Heart right ventricle (tissue), 16 donors: ENCODE results near the gene RTL9. TPM values are rescaled to one million over a fixed set of nuclear protein-coding genes. Genes with fewer than 3 reads are reported as not detected.
A peak's percentile ranks its signal among the peaks of the same experiment; 100 is the strongest.
"Not testable (repeated sequence)": the region's sequence is repeated elsewhere in the genome, so short reads cannot be mapped to it uniquely, and the experiment has no call there.

Experiments
- ATAC-seq, 8 donors: fragments of 200-7000 bp; cut with Tn5 transposase; one replicate each; pipeline ENCODE4 v1.9.1; 2020; ENCODE audit warnings: mild to moderate bottlenecking in 8 of 8, moderate library complexity in 8 of 8, moderate number of reproducible peaks in 1 of 8
- DNase-seq, 2 donors: peaks; one replicate each; pipeline ENCODE4 v3.0.0-alpha.2; 2020
- H3K27ac ChIP-seq, 10 donors: fragments of 200-600 bp; sonication (generic) in 2 of 10; one replicate each; pipeline versions ENCODE4 v1.5.0 to v1.8.0; 2020 to 2022; ENCODE audit warnings: mild to moderate bottlenecking in 3 of 10
- H3K27me3 ChIP-seq, 7 donors: fragments of 200-600 bp; one replicate each; pipeline ENCODE4 v1.8.0; 2021 to 2022; ENCODE audit warnings: mild to moderate bottlenecking in 2 of 7
- H3K36me3 ChIP-seq, 9 donors: fragments of 200-600 bp; sonication (generic) in 1 of 9; one replicate each; pipeline versions ENCODE4 v1.5.0 to v1.8.0; 2020 to 2022; ENCODE audit warnings: mild to moderate bottlenecking in 2 of 9
- H3K4me1 ChIP-seq, 9 donors: fragments of 200-600 bp; sonication (generic) in 1 of 9; one replicate each; pipeline versions ENCODE4 v1.5.0 to v1.8.0; 2020 to 2022; ENCODE audit warnings: mild to moderate bottlenecking in 4 of 9
- H3K4me3 ChIP-seq, 10 donors: fragments of 200-600 bp; sonication (generic) in 2 of 10; one replicate each; pipeline versions ENCODE4 v1.5.0 to v1.8.0; 2020 to 2022; ENCODE audit warnings: mild to moderate bottlenecking in 7 of 10, moderate library complexity in 2 of 10
- H3K9me3 ChIP-seq, 11 donors: fragments of 200-600 bp in 10 of 11; sonication (generic) in 2 of 11; one replicate each; pipeline versions ENCODE4 v1.5.0 to v1.8.0; 2013 to 2022; ENCODE audit warnings: mild to moderate bottlenecking in 2 of 11, control low read depth in 1 of 11, moderate library complexity in 1 of 11
- CTCF ChIP-seq, 9 donors: fragments of 200-600 bp; sonication (generic) in 2 of 9; IDR thresholded peaks; one replicate each; pipeline versions ENCODE4 v1.5.0 to v1.8.0; 2021 to 2022; ENCODE audit warnings: antibody characterized with exemption in 9 of 9, mild to moderate bottlenecking in 5 of 9, moderate library complexity in 1 of 9
- WGBS, 2 donors: extraction: QIAGEN DNeasy Blood & Tissue Kit; methylation state at CpG; one replicate each; pipeline ENCODE4 v1.1.7; 2013; ENCODE audit warnings: inconsistent platforms in 1 of 2; 5-methylcytosine and 5-hydroxymethylcytosine counted together
- intact Hi-C, 10 donors: fragments of 100-400 bp; cut with DNase I; formaldehyde crosslinking; loops; one replicate each; pipeline versions ENCODE4 v1.11.1 to v1.14.2; 2022
- polyA plus RNA-seq, 2 donors: library from polyadenylated mRNA; stranded (reverse); fragments of 200-250 nt; gene quantifications; one replicate each; pipeline ENCODE4 v1.2.3, GENCODE V29; 2013
- total RNA-seq, 10 donors: library from RNA; stranded (reverse); fragmentation: NEBNext Ultra II Directional in 3 of 10; extraction: Animal tissue kit (Norgen Biotek cat#: 25700) in 3 of 10; gene quantifications; one replicate each; pipeline versions ENCODE4 v1.2.1 to v1.2.4, GENCODE V29; 2021 to 2023
- donor health status: Arrhythmogenic right ventricular cardiomyopathy.
- donor health status: ischemic (EF 13 %, LVEDD 7.1; RV severe dilation, severe dysfunction).
- donor health status: healthy with polysubstance abuse.
- donor health status: DM: no; HTN: yes; CAD: no.
- donor health status: DM: no; HTN: no; CAD: no.
- donor health status: ischemic (EF 25% LVEDD 6.9; RV normal size, moderate dysfunction).
- donor health status: ischemic (EF 25% LVEDD 5.7; RV mildly dilated, moderate dysfunction).
- donor health status: healthy.
- donor health status: DM: yes; HTN: yes; CAD: no.
- donor health status: Ischemic cardiomyopathy.
- donor health status: ischemic (EF 35%, LVEDD 5.7; RV mildly dilated, moderate dysfunction).
- donor health status: nonischemic (EF 11% LVEDD 7.7; RV severe dilation, severe dysfunction).
- donor health status: DM: yes; HTN: yes; CAD: no.
- donor health status: PGD.
- donor health status: ischemic (EF 29% LVEDD 5.4; RV normal size, mild dysfunction).
- donor health status: nonischemic (EF 23%, LVEDD 6.1; RV moderate dilation, normal function).

The RTL9 gene
- total and polyA plus RNA-seq, 12 donors = 0.29 to 1.2 (median 0.64) TPM

- Histone ChIP-seq H3K36me3 (no peaks in the 10 kb centered on the region), H3K9me3 (no peaks in the 10 kb centered on the region), H3K27ac (no peak overlapping the region), H3K4me1 (peaks cover 0 to 4% (median 0%) of the 10 kb centered on the region in 9 donors), H3K4me3 (no peak overlapping the region), H3K27me3 (peaks cover 0 to 43% (median 0%) of the 10 kb centered on the region in 7 donors)
- DNase-seq (no peak), ATAC-seq (peak in 1 of 8 donors; percentile 36)
- TF ChIP-seq CTCF (IDR thresholded peaks at IDR 0.05) = no peak
- intact Hi-C loops = loop anchor here in 2 of 10 donors (5.0 kb wide), 2 partner anchors 86 to 246 kb away; partner anchors contain the start of gene AMMECR1 (in 1 of the 2)
- WGBS, 2 donors = 78 to 82% methylated on average over 15 of the region's 15 CpGs
Observed at GRCh38 chrX:110403441-110404238, 45.0 kb downstream of the RTL9 start.

GRCh38 chrX:110404376-110404775 lies 45.7 kb downstream of the RTL9 start:
- ATAC-seq = no peak
- H3K27me3 ChIP-seq = peaks cover 0 to 49% (median 0%) of the 10 kb centered on the region in 7 donors
- TF ChIP-seq CTCF (IDR thresholded peaks at IDR 0.05) = no peak
- no peaks in the 10 kb centered on the region for H3K9me3 ChIP-seq
- 92 to 93% methylated on average over 6 of the region's 6 CpGs for WGBS, 2 donors
- DNase-seq = no peak
- H3K27ac ChIP-seq = no peak overlapping the region
- H3K4me3 ChIP-seq = no peak overlapping the region
- H3K36me3 ChIP-seq = no peaks in the 10 kb centered on the region
- peaks cover 0 to 4% (median 0%) of the 10 kb centered on the region in 9 donors for H3K4me1 ChIP-seq
- intact Hi-C loops = loop anchor here in 2 of 10 donors (5.0 kb wide), 2 partner anchors 87 to 247 kb away; partner anchors contain the start of gene AMMECR1 (in 1 of the 2)

GRCh38 chrX:110406250-110406649 lies 47.6 kb downstream of the RTL9 start:
- DNase-seq, H3K4me3 ChIP-seq, H3K27ac ChIP-seq, H3K9me3 ChIP-seq, H3K4me1 ChIP-seq, H3K36me3 ChIP-seq, ATAC-seq: not testable (repeated sequence)
- intact Hi-C loops = loop anchor here in 1 of 10 donors (5.0 kb wide), 1 partner anchor 249 kb away; no protein-coding TSS in a partner anchor
- peaks cover 0 to 56% (median 0%) of the 10 kb centered on the region in 7 donors for H3K27me3 ChIP-seq
- 93 to 94% methylated on average over 7 of the region's 7 CpGs for WGBS, 2 donors

DNA sequence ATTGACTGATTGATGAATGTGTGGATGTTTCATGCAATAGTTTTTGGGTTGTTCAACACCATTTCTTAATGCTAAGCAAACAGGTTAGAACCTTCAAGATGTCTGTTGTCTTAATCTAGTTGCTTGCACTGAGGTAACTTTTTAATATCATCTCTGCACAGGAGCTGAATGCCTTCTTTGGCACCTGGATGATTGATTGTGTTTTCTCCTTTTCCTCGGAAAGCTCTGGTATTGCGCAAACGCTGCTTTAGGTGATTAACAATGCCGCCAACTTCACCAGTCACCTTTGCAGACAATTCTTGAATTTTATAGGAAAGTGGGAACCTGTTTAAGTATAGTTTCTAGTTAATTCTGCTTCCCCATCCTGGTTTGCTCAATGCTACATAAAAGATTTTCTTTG lies 48.2 kb downstream of the RTL9 start:
- H3K9me3 ChIP-seq = no peaks in the 10 kb centered on the region
- DNase-seq = no peak
- TF ChIP-seq CTCF (IDR thresholded peaks at IDR 0.05) = no peak
- ATAC-seq = no peak
- intact Hi-C loops = loop anchor here in 1 of 10 donors (5.0 kb wide), 1 partner anchor 250 kb away; no protein-coding TSS in a partner anchor
- H3K36me3 ChIP-seq = no peaks in the 10 kb centered on the region
- H3K4me3 ChIP-seq = no peak overlapping the region
- WGBS, 2 donors = 92 to 95% methylated on average over 4 of the region's 4 CpGs
- peaks cover 0 to 4% (median 0%) of the 10 kb centered on the region in 9 donors for H3K4me1 ChIP-seq
- no peak overlapping the region for H3K27ac ChIP-seq
- peaks cover 0 to 52% (median 0%) of the 10 kb centered on the region in 7 donors for H3K27me3 ChIP-seq
